GM12865 (cell line): ENCODE measurements around the gene MLLT10.

Experiments
- DNase-seq: peaks from one replicate; pipeline ENCODE4 v3.0.0; 2010; ENCODE audit warnings: low read depth
- H3K4me3 ChIP-seq: 2 replicates; pipeline ENCODE4 v1.5.1; 2011; ENCODE audit warnings: mild to moderate bottlenecking, low read depth, low read length, control low read depth
- CTCF ChIP-seq: IDR thresholded peaks from 2 replicates; pipeline ENCODE4 v1.5.1; 2011; ENCODE audit warnings: low read length, control low read depth, low read depth, inconsistent platforms; ENCODE audit not compliant: insufficient read depth; ENCODE audit errors: missing control alignments

The MLLT10 gene

GRCh38 chr10:21637795-21638194 is 103.8 kb downstream of the MLLT10 start:
- no peak overlapping the region for H3K4me3 ChIP-seq
- no peak for TF ChIP-seq CTCF
- no peak for DNase-seq

- H3K4me3 ChIP-seq, result no peak overlapping the region
- TF ChIP-seq CTCF, result no peak
- no peak for DNase-seq
These were observed 104.6 kb downstream of the MLLT10 start for GRCh38 chr10:21638681-21639080.

GRCh38 chr10:21648040-21648439 is 114.0 kb downstream of the MLLT10 start:
- DNase-seq, result no peak
- no peak overlapping the region for H3K4me3 ChIP-seq
- no peak for TF ChIP-seq CTCF

- DNase-seq, result no peak
- H3K4me3 ChIP-seq, result no peak overlapping the region
- no peak for TF ChIP-seq CTCF
These were observed 115.4 kb downstream of the MLLT10 start for GRCh38 chr10:21649454-21649872.

GRCh38 chr10:21650353-21650752 is 116.3 kb downstream of the MLLT10 start:
- DNase-seq, result no peak
- no peak for TF ChIP-seq CTCF
- no peak overlapping the region for H3K4me3 ChIP-seq

GRCh38 chr10:21655236-21655635 is 121.2 kb downstream of the MLLT10 start:
- DNase-seq, result no peak
- TF ChIP-seq CTCF, result no peak
- H3K4me3 ChIP-seq, result no peak overlapping the region

- no peak overlapping the region for H3K4me3 ChIP-seq
- no peak for DNase-seq
- TF ChIP-seq CTCF, result no peak
These were observed 121.7 kb downstream of the MLLT10 start for GRCh38 chr10:21655687-21656086.
